Measurements from ENCODE around the gene RPL3. TPM values are rescaled to one million over a fixed set of nuclear protein-coding genes. Genes with fewer than 3 reads are reported as not detected.

RPL3 gene
- total and polyA plus RNA-seq, 7 experiments from 2014 or later = 1,611 to 5,509 (median 3,848) TPM

- Histone ChIP-seq H3K9me3 (ENCODE audit: control insufficient read depth in 2 of 3, low read length in 3 of 3) (no peaks in the 10 kb centered on the region), H3K27ac (ENCODE audit: low read depth, low read length) (no peak overlapping the region), H3K27me3 (ENCODE audit: control insufficient read depth in 2 of 2, insufficient read depth in 2 of 2, low read length in 2 of 2) (no peaks in the 10 kb centered on the region), H3K36me3 (ENCODE audit: control insufficient read depth in 2 of 3, insufficient read depth in 3 of 3, low read length in 3 of 3) (no peaks in the 10 kb centered on the region), H3K4me1 (ENCODE audit: control insufficient read depth in 2 of 2, insufficient read depth in 2 of 2, low read length in 2 of 2) (no peaks in the 10 kb centered on the region), H3K4me3 (ENCODE audit: low read length) (no peak overlapping the region)
- H3K27ac Mint-ChIP-seq = no peak overlapping the region
- no peak for DNase-seq
- H3K9me3 Mint-ChIP-seq = no peaks in the 10 kb centered on the region
- H3K4me1 Mint-ChIP-seq = peaks cover 0 to 11% (median 1%) of the 10 kb centered on the region in 7 donors
- ATAC-seq = peak; percentile 90
- H3K27me3 Mint-ChIP-seq = peaks cover 0 to 9% (median 3%) of the 10 kb centered on the region in 5 donors
- intact Hi-C loops (cut with micrococcal nuclease) = no loop called here
- H3K4me3 Mint-ChIP-seq = no peak overlapping the region
- CTCF ChIA-PET = no interaction called here
- no peaks in the 10 kb centered on the region for H3K36me3 Mint-ChIP-seq
- POLR2A ChIA-PET = no interaction called here
Observed at GRCh38 chr22:39292561-39293074, 26.8 kb downstream of the RPL3 start.

GRCh38 chr22:39292031-39292462 lies 27.4 kb downstream of the RPL3 start:
- Mint-ChIP-seq H3K27me3 (peaks cover 0 to 9% (median 3%) of the 10 kb centered on the region in 5 donors), H3K4me3 (no peak overlapping the region), H3K36me3 (no peaks in the 10 kb centered on the region), H3K27ac (no peak overlapping the region), H3K9me3 (peaks cover 0 to 6% (median 0%) of the 10 kb centered on the region in 11 donors), H3K4me1 (peaks cover 0 to 16% (median 4%) of the 10 kb centered on the region in 7 donors)
- Histone ChIP-seq H3K9me3 (ENCODE audit: control insufficient read depth in 2 of 3, low read length in 3 of 3) (no peaks in the 10 kb centered on the region), H3K27me3 (ENCODE audit: control insufficient read depth in 2 of 2, insufficient read depth in 2 of 2, low read length in 2 of 2) (no peaks in the 10 kb centered on the region), H3K4me1 (ENCODE audit: control insufficient read depth in 2 of 2, insufficient read depth in 2 of 2, low read length in 2 of 2) (no peaks in the 10 kb centered on the region), H3K36me3 (ENCODE audit: control insufficient read depth in 2 of 3, insufficient read depth in 3 of 3, low read length in 3 of 3) (no peaks in the 10 kb centered on the region), H3K27ac (ENCODE audit: low read depth, low read length) (no peak overlapping the region), H3K4me3 (ENCODE audit: low read length) (no peak overlapping the region)
- CTCF ChIA-PET = no interaction called here
- no peak for ATAC-seq
- POLR2A ChIA-PET = no interaction called here
- intact Hi-C loops (cut with micrococcal nuclease) = no loop called here
- no peak for DNase-seq

- Histone ChIP-seq H3K4me3 (ENCODE audit: low read length) (no peak overlapping the region), H3K27ac (ENCODE audit: low read depth, low read length) (no peak overlapping the region), H3K36me3 (ENCODE audit: control insufficient read depth in 2 of 3, insufficient read depth in 3 of 3, low read length in 3 of 3) (no peaks in the 10 kb centered on the region), H3K27me3 (ENCODE audit: control insufficient read depth in 2 of 2, insufficient read depth in 2 of 2, low read length in 2 of 2) (no peaks in the 10 kb centered on the region), H3K4me1 (ENCODE audit: control insufficient read depth in 2 of 2, insufficient read depth in 2 of 2, low read length in 2 of 2) (no peaks in the 10 kb centered on the region), H3K9me3 (ENCODE audit: control insufficient read depth in 2 of 3, low read length in 3 of 3) (no peaks in the 10 kb centered on the region)
- Mint-ChIP-seq H3K4me1 (peaks cover 0 to 16% (median 5%) of the 10 kb centered on the region in 7 donors), H3K27me3 (peaks cover 0 to 8% (median 3%) of the 10 kb centered on the region in 5 donors), H3K27ac (no peak overlapping the region), H3K36me3 (no peaks in the 10 kb centered on the region), H3K4me3 (no peak overlapping the region), H3K9me3 (peaks cover 0 to 7% (median 0%) of the 10 kb centered on the region in 11 donors)
- ChIA-PET CTCF (no interaction called here), POLR2A (interaction anchor here (0.5 kb wide), 1 partner anchor 127 kb away, joined by 3 read pairs; no protein-coding TSS in a partner anchor)
- intact Hi-C loops (cut with micrococcal nuclease) = no loop called here
- DNase-seq (no peak), ATAC-seq (no peak)
Observed at GRCh38 chr22:39291523-39291922, 27.9 kb downstream of the RPL3 start.

GRCh38 chr22:39290724-39291161 lies 28.7 kb downstream of the RPL3 start:
- H3K27ac Mint-ChIP-seq = no peak overlapping the region
- Histone ChIP-seq H3K4me3 (ENCODE audit: low read length) (no peak overlapping the region), H3K27ac (ENCODE audit: low read depth, low read length) (no peak overlapping the region), H3K9me3 (ENCODE audit: control insufficient read depth in 2 of 3, low read length in 3 of 3) (no peaks in the 10 kb centered on the region), H3K36me3 (ENCODE audit: control insufficient read depth in 2 of 3, insufficient read depth in 3 of 3, low read length in 3 of 3) (no peaks in the 10 kb centered on the region), H3K27me3 (ENCODE audit: control insufficient read depth in 2 of 2, insufficient read depth in 2 of 2, low read length in 2 of 2) (no peaks in the 10 kb centered on the region), H3K4me1 (ENCODE audit: control insufficient read depth in 2 of 2, insufficient read depth in 2 of 2, low read length in 2 of 2) (no peaks in the 10 kb centered on the region)
- ChIA-PET CTCF (no interaction called here), POLR2A (no interaction called here)
- H3K9me3 Mint-ChIP-seq = peaks cover 0 to 10% (median 0%) of the 10 kb centered on the region in 11 donors
- H3K4me1 Mint-ChIP-seq = peaks cover 0 to 15% (median 5%) of the 10 kb centered on the region in 7 donors
- DNase-seq (no peak), ATAC-seq (no peak)
- intact Hi-C loops (cut with micrococcal nuclease) = no loop called here
- peaks cover 0 to 4% (median 0%) of the 10 kb centered on the region in 5 donors for H3K27me3 Mint-ChIP-seq
- H3K36me3 Mint-ChIP-seq = peaks cover 0 to 3% (median 0%) of the 10 kb centered on the region in 5 donors
- H3K4me3 Mint-ChIP-seq = no peak overlapping the region

- peaks cover 0 to 4% (median 0%) of the 10 kb centered on the region in 5 donors for H3K27me3 Mint-ChIP-seq
- Histone ChIP-seq H3K4me1 (ENCODE audit: control insufficient read depth in 2 of 2, insufficient read depth in 2 of 2, low read length in 2 of 2) (no peaks in the 10 kb centered on the region), H3K27ac (ENCODE audit: low read depth, low read length) (no peak overlapping the region), H3K36me3 (ENCODE audit: control insufficient read depth in 2 of 3, insufficient read depth in 3 of 3, low read length in 3 of 3) (no peaks in the 10 kb centered on the region), H3K4me3 (ENCODE audit: low read length) (no peak overlapping the region), H3K27me3 (ENCODE audit: control insufficient read depth in 2 of 2, insufficient read depth in 2 of 2, low read length in 2 of 2) (no peaks in the 10 kb centered on the region), H3K9me3 (ENCODE audit: control insufficient read depth in 2 of 3, low read length in 3 of 3) (peaks cover 0 to under 1% (median 0%) of the 10 kb centered on the region in 3 experiments)
- H3K4me3 Mint-ChIP-seq = no peak overlapping the region
- intact Hi-C loops (cut with micrococcal nuclease) = no loop called here
- ATAC-seq = no peak
- ChIA-PET CTCF (interaction anchor here (0.5 kb wide), 1 partner anchor 26 kb away, joined by 4 read pairs; no protein-coding TSS in a partner anchor), POLR2A (interaction anchor here (0.7 kb wide), 1 partner anchor 28 kb away, joined by 3 read pairs; no protein-coding TSS in a partner anchor)
- H3K4me1 Mint-ChIP-seq = peaks cover 0 to 16% (median 5%) of the 10 kb centered on the region in 7 donors
- H3K36me3 Mint-ChIP-seq = peaks cover 0 to 3% (median 0%) of the 10 kb centered on the region in 5 donors
- no peak overlapping the region for H3K27ac Mint-ChIP-seq
- peaks cover 0 to 12% (median under 1%) of the 10 kb centered on the region in 11 donors for H3K9me3 Mint-ChIP-seq
- DNase-seq = no peak
Observed at GRCh38 chr22:39289975-39290720, 29.3 kb downstream of the RPL3 start.

GRCh38 chr22:39289533-39289932 lies 29.9 kb downstream of the RPL3 start:
- Mint-ChIP-seq H3K4me1 (peaks cover 0 to 16% (median 5%) of the 10 kb centered on the region in 7 donors), H3K4me3 (no peak overlapping the region), H3K9me3 (peaks cover 0 to 13% (median 4%) of the 10 kb centered on the region in 11 donors), H3K36me3 (peaks cover 0 to 3% (median 0%) of the 10 kb centered on the region in 5 donors), H3K27me3 (peaks cover 0 to 4% (median 0%) of the 10 kb centered on the region in 5 donors), H3K27ac (no peak overlapping the region)
- CTCF ChIA-PET = no interaction called here
- H3K27ac ChIP-seq (ENCODE audit: low read depth, low read length) = no peak overlapping the region
- no peaks in the 10 kb centered on the region for H3K4me1 ChIP-seq (ENCODE audit: control insufficient read depth in 2 of 2, insufficient read depth in 2 of 2, low read length in 2 of 2)
- intact Hi-C loops (cut with micrococcal nuclease) = no loop called here
- H3K27me3 ChIP-seq (ENCODE audit: control insufficient read depth in 2 of 2, insufficient read depth in 2 of 2, low read length in 2 of 2) = no peaks in the 10 kb centered on the region
- no peak for ATAC-seq
- no peak for DNase-seq
- H3K4me3 ChIP-seq (ENCODE audit: low read length) = no peak overlapping the region
- H3K9me3 ChIP-seq (ENCODE audit: control insufficient read depth in 2 of 3, low read length in 3 of 3) = peaks cover 0 to 7% (median 0%) of the 10 kb centered on the region in 3 experiments
- POLR2A ChIA-PET = interaction anchor here (0.7 kb wide), 1 partner anchor 28 kb away, joined by 3 read pairs; no protein-coding TSS in a partner anchor
- no peaks in the 10 kb centered on the region for H3K36me3 ChIP-seq (ENCODE audit: control insufficient read depth in 2 of 3, insufficient read depth in 3 of 3, low read length in 3 of 3)

Measured in naive thymus-derived CD4-positive, alpha-beta T cell (primary cell).